NCI-H1436 treated with DMSO at 0.1 percent for 48 hours (cell line): ENCODE data around the gene CDK16.
"Not testable (repeated sequence)": the region's sequence is repeated elsewhere in the genome, so short reads cannot be mapped to it uniquely, and the experiment has no call there.

Experiments
- DNase-seq: peaks from one replicate; lab custom pipeline; 2025; lab: John Stamatoyannopoulos, UW

CDK16 gene

GRCh38 chrX:47250017-47250347 lies 31.5 kb downstream of the CDK16 start:
- no peak for DNase-seq

GRCh38 chrX:47257620-47258019 lies 39.1 kb downstream of the CDK16 start:
- not testable (repeated sequence) for DNase-seq

GRCh38 chrX:47264483-47265173 lies 46.1 kb downstream of the CDK16 start:
- DNase-seq, result no peak

GRCh38 chrX:47266643-47267042 lies 48.2 kb downstream of the CDK16 start:
- no peak for DNase-seq

GRCh38 chrX:47272013-47272408 lies 53.5 kb downstream of the CDK16 start:
- no peak for DNase-seq

- DNase-seq, result no peak
These were observed 54.7 kb downstream of the CDK16 start for GRCh38 chrX:47273011-47273730.

- no peak for DNase-seq
These were observed 60.2 kb downstream of the CDK16 start for GRCh38 chrX:47278691-47279090.
